ENCODE measurements around the gene TVP23A. TPM values are rescaled to one million over a fixed set of nuclear protein-coding genes. Genes with fewer than 3 reads are reported as not detected.

The TVP23A gene
- polyA plus RNA-seq, 3 donors: 0.06 to 0.17 (median 0.08) TPM

DNA sequence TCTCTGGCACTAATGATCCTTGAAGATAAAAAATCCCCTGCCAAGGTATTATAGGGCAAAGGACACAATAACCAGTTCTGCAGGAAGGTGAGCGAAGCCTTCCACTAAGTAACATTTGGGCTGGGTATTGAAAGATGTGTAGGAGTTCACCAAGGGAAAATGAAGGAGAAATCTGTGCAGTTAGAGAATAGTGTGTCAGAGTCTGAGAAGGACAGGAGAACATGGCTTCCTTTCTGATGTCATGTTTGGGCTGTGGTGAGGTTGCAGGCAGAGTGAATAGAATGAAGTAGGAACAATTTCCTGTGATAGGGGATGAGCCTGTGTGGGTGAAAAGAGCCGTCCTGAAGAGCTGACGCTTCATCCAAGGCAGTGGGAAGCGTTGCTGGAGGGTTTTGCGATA is 34.4 kb upstream of the TVP23A start:
- no peaks in the 10 kb centered on the region for H3K27me3 ChIP-seq (ENCODE audit: control insufficient read depth in 2 of 2, insufficient read depth in 2 of 2, low read length in 2 of 2)
- intact Hi-C loops (cut with micrococcal nuclease): no loop called here
- H3K27ac ChIP-seq (ENCODE audit: low read depth in 1 of 2, low read length in 2 of 2): peak overlapping the region in 1 of 2 donors; percentile 34
- H3K9me3 Mint-ChIP-seq: peaks cover 0 to 2% (median 0%) of the 10 kb centered on the region in 7 donors
- peaks cover 50% of the 10 kb centered on the region for H3K4me1 Mint-ChIP-seq
- no peaks in the 10 kb centered on the region for H3K9me3 ChIP-seq (replicated peaks in 1 of 2; ENCODE audit: control insufficient read depth in 1 of 2, insufficient read depth in 1 of 2, low read length in 2 of 2)
- peaks cover 0 to 4% (median 1%) of the 10 kb centered on the region in 3 donors for H3K27me3 Mint-ChIP-seq (ENCODE audit: low read depth in 3 of 3)
- no peaks in the 10 kb centered on the region for H3K79me2 ChIP-seq (ENCODE audit: insufficient read depth, low read length)
- no peak overlapping the region for H3K9ac ChIP-seq (ENCODE audit: insufficient read depth, low read length, poor library complexity, severe bottlenecking)
- H3K4me1 ChIP-seq (ENCODE audit: control insufficient read depth in 1 of 2, insufficient read depth in 2 of 2, low read length in 2 of 2): peaks cover 46 to 51% of the 10 kb centered on the region in 2 donors
- peak overlapping the region in 1 of 3 experiments; percentile 12 for H3K4me3 ChIP-seq (replicated peaks in 1 of 3; ENCODE audit: low read depth in 2 of 3, low read length in 3 of 3)
- H3K36me3 ChIP-seq (replicated peaks in 1 of 2; ENCODE audit: control insufficient read depth in 1 of 2, insufficient read depth in 2 of 2, low read length in 2 of 2): no peaks in the 10 kb centered on the region
- peak overlapping the region; percentile 46 for H3K4me2 ChIP-seq (replicated peaks; ENCODE audit: extremely low read depth, low read length, poor library complexity, severe bottlenecking)
- TF ChIP-seq, protein P1, sequence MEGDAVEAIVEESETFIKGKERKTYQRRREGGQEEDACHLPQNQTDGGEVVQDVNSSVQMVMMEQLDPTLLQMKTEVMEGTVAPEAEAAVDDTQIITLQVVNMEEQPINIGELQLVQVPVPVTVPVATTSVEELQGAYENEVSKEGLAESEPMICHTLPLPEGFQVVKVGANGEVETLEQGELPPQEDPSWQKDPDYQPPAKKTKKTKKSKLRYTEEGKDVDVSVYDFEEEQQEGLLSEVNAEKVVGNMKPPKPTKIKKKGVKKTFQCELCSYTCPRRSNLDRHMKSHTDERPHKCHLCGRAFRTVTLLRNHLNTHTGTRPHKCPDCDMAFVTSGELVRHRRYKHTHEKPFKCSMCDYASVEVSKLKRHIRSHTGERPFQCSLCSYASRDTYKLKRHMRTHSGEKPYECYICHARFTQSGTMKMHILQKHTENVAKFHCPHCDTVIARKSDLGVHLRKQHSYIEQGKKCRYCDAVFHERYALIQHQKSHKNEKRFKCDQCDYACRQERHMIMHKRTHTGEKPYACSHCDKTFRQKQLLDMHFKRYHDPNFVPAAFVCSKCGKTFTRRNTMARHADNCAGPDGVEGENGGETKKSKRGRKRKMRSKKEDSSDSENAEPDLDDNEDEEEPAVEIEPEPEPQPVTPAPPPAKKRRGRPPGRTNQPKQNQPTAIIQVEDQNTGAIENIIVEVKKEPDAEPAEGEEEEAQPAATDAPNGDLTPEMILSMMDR (IDR thresholded peaks at IDR 0.05): no peak
- WGBS (ENCODE audit: insufficient coverage): 75% methylated on average over 4 of the region's 5 CpGs
- DNase-seq: no peak
- H2AFZ ChIP-seq (ENCODE audit: insufficient read depth, low read depth, low read length, poor library complexity, severe bottlenecking): peak overlapping the region; percentile 14
- no peaks in the 10 kb centered on the region for H3K36me3 Mint-ChIP-seq
- no peak overlapping the region for H3K4me3 Mint-ChIP-seq
- H3K27ac Mint-ChIP-seq: peak overlapping the region in 2 of 7 donors; percentile 5 to 16
- H4K20me1 ChIP-seq (ENCODE audit: insufficient read depth, low read length): no peaks in the 10 kb centered on the region

DNA sequence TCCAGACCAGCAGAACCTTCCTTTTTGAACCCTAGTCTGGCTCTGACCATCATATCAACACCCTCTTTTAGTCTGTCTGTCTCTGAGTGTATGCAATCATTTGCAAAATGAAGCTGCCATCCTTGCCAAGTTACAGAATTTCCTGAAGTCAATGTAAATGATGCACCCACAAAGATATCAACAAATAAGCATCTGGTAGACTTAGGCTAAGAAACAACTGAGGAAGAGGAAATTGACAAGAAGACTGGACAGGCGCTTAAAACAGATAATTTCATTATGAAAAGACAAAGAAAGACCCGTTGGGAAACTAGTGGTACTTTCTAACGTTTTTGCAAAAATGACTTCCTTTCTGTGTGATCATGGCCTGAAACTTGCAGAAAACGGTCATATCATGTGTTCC is 33.7 kb upstream of the TVP23A start:
- WGBS (ENCODE audit: insufficient coverage): 0% methylated on average over 2 of the region's 4 CpGs
- no peak overlapping the region for H3K9ac ChIP-seq (ENCODE audit: insufficient read depth, low read length, poor library complexity, severe bottlenecking)
- intact Hi-C loops (cut with micrococcal nuclease): no loop called here
- peak overlapping the region; percentile 5 to 76 (median 37) for H3K27ac Mint-ChIP-seq
- H3K4me1 Mint-ChIP-seq: peaks cover 55% of the 10 kb centered on the region
- peaks cover 0 to 2% (median 0%) of the 10 kb centered on the region in 7 donors for H3K9me3 Mint-ChIP-seq
- peak overlapping the region; percentile 14 for H2AFZ ChIP-seq (ENCODE audit: insufficient read depth, low read depth, low read length, poor library complexity, severe bottlenecking)
- no peaks in the 10 kb centered on the region for H3K27me3 ChIP-seq (ENCODE audit: control insufficient read depth in 2 of 2, insufficient read depth in 2 of 2, low read length in 2 of 2)
- TF ChIP-seq, protein P1 (IDR thresholded peaks at IDR 0.05): no peak
- H3K4me3 Mint-ChIP-seq: peak overlapping the region in 1 of 2 donors; percentile 0
- no peaks in the 10 kb centered on the region for H3K36me3 Mint-ChIP-seq
- no peaks in the 10 kb centered on the region for H3K9me3 ChIP-seq (replicated peaks in 1 of 2; ENCODE audit: control insufficient read depth in 1 of 2, insufficient read depth in 1 of 2, low read length in 2 of 2)
- no peaks in the 10 kb centered on the region for H3K36me3 ChIP-seq (replicated peaks in 1 of 2; ENCODE audit: control insufficient read depth in 1 of 2, insufficient read depth in 2 of 2, low read length in 2 of 2)
- peak overlapping the region; percentile 46 for H3K4me2 ChIP-seq (replicated peaks; ENCODE audit: extremely low read depth, low read length, poor library complexity, severe bottlenecking)
- peaks cover 53 to 58% of the 10 kb centered on the region in 2 donors for H3K4me1 ChIP-seq (ENCODE audit: control insufficient read depth in 1 of 2, insufficient read depth in 2 of 2, low read length in 2 of 2)
- no peaks in the 10 kb centered on the region for H3K79me2 ChIP-seq (ENCODE audit: insufficient read depth, low read length)
- H3K27ac ChIP-seq (ENCODE audit: low read depth in 1 of 2, low read length in 2 of 2): peak overlapping the region in 1 of 2 donors; percentile 34
- no peak for DNase-seq
- H3K4me3 ChIP-seq (replicated peaks in 1 of 3; ENCODE audit: low read depth in 2 of 3, low read length in 3 of 3): peak overlapping the region in 1 of 3 experiments; percentile 12
- no peaks in the 10 kb centered on the region for H4K20me1 ChIP-seq (ENCODE audit: insufficient read depth, low read length)
- H3K27me3 Mint-ChIP-seq (ENCODE audit: low read depth in 3 of 3): peaks cover 0 to 4% (median 1%) of the 10 kb centered on the region in 3 donors
